ENCODE results near the gene SHISA4. TPM values are rescaled to one million over a fixed set of nuclear protein-coding genes. Genes with fewer than 3 reads are reported as not detected.

Gene SHISA4
- total and polyA plus RNA-seq, 2 donors (not counting 3 experiments of a cell fraction or from before 2014, with no cell fraction given) = 25.6 to 78.2 TPM

DNA sequence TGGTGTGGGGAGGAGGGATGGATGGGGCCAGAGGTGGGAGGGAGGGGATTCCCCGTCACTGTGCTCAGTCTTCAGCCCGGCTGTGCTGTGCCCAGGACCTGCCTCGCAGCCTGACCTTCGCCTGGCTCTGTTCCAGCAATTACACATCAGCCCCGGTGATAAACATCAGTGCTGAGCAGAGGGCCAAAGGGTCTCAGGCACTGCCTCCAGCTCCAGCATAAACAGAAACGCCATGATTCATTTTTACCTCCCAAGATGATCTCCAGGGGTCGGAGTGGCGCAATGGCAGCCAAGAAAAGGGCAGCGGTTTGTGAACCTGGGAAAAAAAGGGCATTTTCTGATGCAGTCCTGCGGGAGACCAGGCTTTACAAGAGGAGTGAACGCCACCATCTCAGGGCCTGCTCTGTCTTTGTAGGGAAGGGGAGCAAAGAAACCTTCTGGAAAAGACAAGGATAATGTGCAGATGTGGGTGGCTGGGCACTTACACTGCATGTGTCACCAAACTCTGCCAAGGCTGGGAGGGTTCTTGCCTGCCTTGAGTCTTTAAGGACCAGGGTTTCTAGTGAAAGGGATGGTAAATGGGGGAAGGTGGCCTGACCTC, 28.1 kb downstream of the SHISA4 start:
- intact Hi-C loops (cut with micrococcal nuclease) = loop anchor here (1.0 to 2.0 kb wide), 3 partner anchors 12 to 39 kb away; partner anchors contain the start of gene TIMM17A
- no peaks in the 10 kb centered on the region for H3K9me1 ChIP-seq (replicated peaks; ENCODE audit: control insufficient read depth, extremely low read depth, insufficient read depth, low read length)
- H3K9me3 ChIP-seq (replicated peaks; ENCODE audit: control insufficient read depth, insufficient read depth, low read length) = no peaks in the 10 kb centered on the region
- TF ChIP-seq POLR2AphosphoS5 (IDR thresholded peaks at IDR 0.05; ENCODE audit: insufficient read depth, low read depth, low read length) (peak; percentile 92), JUN (IDR thresholded peaks at IDR 0.05; ENCODE audit: borderline replicate concordance, insufficient read depth, insufficient read length, low read depth) (peak; percentile 34), POLR2A (IDR thresholded peaks at IDR 0.05; ENCODE audit: low read depth, low read length) (peak; percentile 50), MYC (IDR thresholded peaks at IDR 0.05; ENCODE audit: low read depth, low read length) (no peak), FOS (IDR thresholded peaks at IDR 0.05; ENCODE audit: borderline replicate concordance, insufficient read depth, low read length) (peak; percentile 76), GATA2 (IDR thresholded peaks at IDR 0.05; ENCODE audit: insufficient read depth, insufficient read length, low read depth, low read length) (peak; percentile 97), EZH2 (IDR thresholded peaks at IDR 0.05; ENCODE audit: borderline replicate concordance, low read depth, low read length, severe bottlenecking) (no peak)
- TF ChIP-seq, protein P1, sequence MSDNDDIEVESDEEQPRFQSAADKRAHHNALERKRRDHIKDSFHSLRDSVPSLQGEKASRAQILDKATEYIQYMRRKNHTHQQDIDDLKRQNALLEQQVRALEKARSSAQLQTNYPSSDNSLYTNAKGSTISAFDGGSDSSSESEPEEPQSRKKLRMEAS (IDR thresholded peaks at IDR 0.05; ENCODE audit: insufficient read depth, insufficient read length) = no peak
- TF ChIP-seq, protein P2, sequence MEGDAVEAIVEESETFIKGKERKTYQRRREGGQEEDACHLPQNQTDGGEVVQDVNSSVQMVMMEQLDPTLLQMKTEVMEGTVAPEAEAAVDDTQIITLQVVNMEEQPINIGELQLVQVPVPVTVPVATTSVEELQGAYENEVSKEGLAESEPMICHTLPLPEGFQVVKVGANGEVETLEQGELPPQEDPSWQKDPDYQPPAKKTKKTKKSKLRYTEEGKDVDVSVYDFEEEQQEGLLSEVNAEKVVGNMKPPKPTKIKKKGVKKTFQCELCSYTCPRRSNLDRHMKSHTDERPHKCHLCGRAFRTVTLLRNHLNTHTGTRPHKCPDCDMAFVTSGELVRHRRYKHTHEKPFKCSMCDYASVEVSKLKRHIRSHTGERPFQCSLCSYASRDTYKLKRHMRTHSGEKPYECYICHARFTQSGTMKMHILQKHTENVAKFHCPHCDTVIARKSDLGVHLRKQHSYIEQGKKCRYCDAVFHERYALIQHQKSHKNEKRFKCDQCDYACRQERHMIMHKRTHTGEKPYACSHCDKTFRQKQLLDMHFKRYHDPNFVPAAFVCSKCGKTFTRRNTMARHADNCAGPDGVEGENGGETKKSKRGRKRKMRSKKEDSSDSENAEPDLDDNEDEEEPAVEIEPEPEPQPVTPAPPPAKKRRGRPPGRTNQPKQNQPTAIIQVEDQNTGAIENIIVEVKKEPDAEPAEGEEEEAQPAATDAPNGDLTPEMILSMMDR (IDR thresholded peaks at IDR 0.05; ENCODE audit: extremely low read depth in 1 of 2, insufficient read depth in 1 of 2, low read depth in 1 of 2, low read length in 2 of 2) = no peak
- H3K4me2 ChIP-seq (ENCODE audit: insufficient read depth, low read length) = peak overlapping the region; percentile 20
- DNase-seq (ENCODE audit: low read depth, low spot score) (peak; percentile 97), FAIRE-seq (peak; percentile 96)
- no TSS peak for BruUV-seq (replicated peaks)
- ChIA-PET POLR2A (interaction anchor here (1.2 to 2.5 kb wide), 3 partner anchors 12 to 39 kb away, joined by 3 to 8 read pairs (median 4); partner anchors contain the start of genes LMOD1 and TIMM17A), CTCF (interaction anchor here (1.0 to 2.2 kb wide), 6 partner anchors 19 to 55 kb away, joined by 3 to 9 read pairs (median 3); partner anchors contain the start of gene LMOD1)
- no peaks in the 10 kb centered on the region for H3K27me3 ChIP-seq (ENCODE audit: control insufficient read depth in 2 of 2, insufficient read depth in 2 of 2, low read length in 2 of 2)
- no peaks in the 10 kb centered on the region for H3K36me3 ChIP-seq (ENCODE audit: control insufficient read depth in 2 of 2, extremely low read depth in 1 of 2, insufficient read depth in 2 of 2, low read length in 2 of 2)
- no peak overlapping the region for H3K4me3 ChIP-seq (replicated peaks in 1 of 3; ENCODE audit: insufficient read depth in 1 of 3, low read depth in 1 of 3, low read length in 3 of 3)
- H2AFZ ChIP-seq (ENCODE audit: low read depth, low read length) = peak overlapping the region; percentile 29
- dilution Hi-C loops (cut with MboI; ENCODE audit: extremely low pct_ligation_motif_present, low sequenced_read_pairs) = no loop called here
- peak overlapping the region; percentile 35 for H3K27ac ChIP-seq (ENCODE audit: insufficient read depth, low read depth, low read length)
- H3K9ac ChIP-seq (replicated peaks; ENCODE audit: extremely low read depth, insufficient read depth, low read length) = no peak overlapping the region
- peaks cover 19% of the 10 kb centered on the region for H3K4me1 ChIP-seq (ENCODE audit: control insufficient read depth, extremely low read depth, insufficient read depth, low read length)
- H4K20me1 ChIP-seq (replicated peaks; ENCODE audit: control insufficient read depth, extremely low read depth, insufficient read depth, low read length) = no peaks in the 10 kb centered on the region
- no peaks in the 10 kb centered on the region for H3K79me2 ChIP-seq (ENCODE audit: control insufficient read depth, insufficient read depth, low read length)
